ENCODE results near the gene PLEKHA7.

DNA sequence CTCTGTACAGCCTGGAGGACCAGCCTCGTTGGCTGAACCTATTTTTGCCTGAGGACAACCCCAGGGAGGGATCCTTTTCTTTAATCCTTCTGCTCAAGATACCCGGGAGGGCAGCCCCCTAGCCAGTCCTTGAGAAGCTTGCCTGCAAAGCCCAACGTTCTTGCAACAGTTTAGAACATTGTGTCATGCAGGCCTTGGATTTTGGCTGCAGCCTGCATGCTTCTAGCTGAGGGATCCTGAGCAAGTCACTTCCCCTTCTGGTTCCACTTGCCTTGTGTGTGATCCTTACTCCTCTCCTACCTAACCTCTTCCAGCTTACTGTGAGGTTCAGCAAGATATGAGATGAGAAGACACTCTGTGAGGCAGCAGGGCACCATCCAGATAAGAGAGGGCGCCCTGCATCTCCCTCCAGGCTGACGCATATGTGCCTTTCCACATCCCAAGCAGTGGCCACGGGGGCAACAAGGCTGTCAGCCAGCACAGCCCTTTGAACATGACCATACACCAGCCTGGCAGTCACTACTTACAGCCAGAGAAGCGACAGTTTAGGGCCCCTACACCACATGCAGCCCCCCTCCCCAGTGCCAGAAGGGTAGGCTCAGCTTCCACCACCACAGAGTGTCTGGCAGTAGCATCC is 199.7 kb downstream of the PLEKHA7 start:
- TF ChIP-seq, protein P1, sequence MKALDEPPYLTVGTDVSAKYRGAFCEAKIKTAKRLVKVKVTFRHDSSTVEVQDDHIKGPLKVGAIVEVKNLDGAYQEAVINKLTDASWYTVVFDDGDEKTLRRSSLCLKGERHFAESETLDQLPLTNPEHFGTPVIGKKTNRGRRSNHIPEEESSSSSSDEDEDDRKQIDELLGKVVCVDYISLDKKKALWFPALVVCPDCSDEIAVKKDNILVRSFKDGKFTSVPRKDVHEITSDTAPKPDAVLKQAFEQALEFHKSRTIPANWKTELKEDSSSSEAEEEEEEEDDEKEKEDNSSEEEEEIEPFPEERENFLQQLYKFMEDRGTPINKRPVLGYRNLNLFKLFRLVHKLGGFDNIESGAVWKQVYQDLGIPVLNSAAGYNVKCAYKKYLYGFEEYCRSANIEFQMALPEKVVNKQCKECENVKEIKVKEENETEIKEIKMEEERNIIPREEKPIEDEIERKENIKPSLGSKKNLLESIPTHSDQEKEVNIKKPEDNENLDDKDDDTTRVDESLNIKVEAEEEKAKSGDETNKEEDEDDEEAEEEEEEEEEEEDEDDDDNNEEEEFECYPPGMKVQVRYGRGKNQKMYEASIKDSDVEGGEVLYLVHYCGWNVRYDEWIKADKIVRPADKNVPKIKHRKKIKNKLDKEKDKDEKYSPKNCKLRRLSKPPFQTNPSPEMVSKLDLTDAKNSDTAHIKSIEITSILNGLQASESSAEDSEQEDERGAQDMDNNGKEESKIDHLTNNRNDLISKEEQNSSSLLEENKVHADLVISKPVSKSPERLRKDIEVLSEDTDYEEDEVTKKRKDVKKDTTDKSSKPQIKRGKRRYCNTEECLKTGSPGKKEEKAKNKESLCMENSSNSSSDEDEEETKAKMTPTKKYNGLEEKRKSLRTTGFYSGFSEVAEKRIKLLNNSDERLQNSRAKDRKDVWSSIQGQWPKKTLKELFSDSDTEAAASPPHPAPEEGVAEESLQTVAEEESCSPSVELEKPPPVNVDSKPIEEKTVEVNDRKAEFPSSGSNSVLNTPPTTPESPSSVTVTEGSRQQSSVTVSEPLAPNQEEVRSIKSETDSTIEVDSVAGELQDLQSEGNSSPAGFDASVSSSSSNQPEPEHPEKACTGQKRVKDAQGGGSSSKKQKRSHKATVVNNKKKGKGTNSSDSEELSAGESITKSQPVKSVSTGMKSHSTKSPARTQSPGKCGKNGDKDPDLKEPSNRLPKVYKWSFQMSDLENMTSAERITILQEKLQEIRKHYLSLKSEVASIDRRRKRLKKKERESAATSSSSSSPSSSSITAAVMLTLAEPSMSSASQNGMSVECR (CRISPR knock-in tag; IDR thresholded peaks at IDR 0.05; ENCODE audit: borderline replicate concordance): no peak
- TF ChIP-seq, protein P2, sequence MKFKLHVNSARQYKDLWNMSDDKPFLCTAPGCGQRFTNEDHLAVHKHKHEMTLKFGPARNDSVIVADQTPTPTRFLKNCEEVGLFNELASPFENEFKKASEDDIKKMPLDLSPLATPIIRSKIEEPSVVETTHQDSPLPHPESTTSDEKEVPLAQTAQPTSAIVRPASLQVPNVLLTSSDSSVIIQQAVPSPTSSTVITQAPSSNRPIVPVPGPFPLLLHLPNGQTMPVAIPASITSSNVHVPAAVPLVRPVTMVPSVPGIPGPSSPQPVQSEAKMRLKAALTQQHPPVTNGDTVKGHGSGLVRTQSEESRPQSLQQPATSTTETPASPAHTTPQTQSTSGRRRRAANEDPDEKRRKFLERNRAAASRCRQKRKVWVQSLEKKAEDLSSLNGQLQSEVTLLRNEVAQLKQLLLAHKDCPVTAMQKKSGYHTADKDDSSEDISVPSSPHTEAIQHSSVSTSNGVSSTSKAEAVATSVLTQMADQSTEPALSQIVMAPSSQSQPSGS (CRISPR knock-in tag; IDR thresholded peaks at IDR 0.05; ENCODE audit: borderline replicate concordance, low read depth): no peak
- no peak for TF ChIP-seq NR3C1 (CRISPR knock-in tag; conservative IDR thresholded peaks at IDR 0.05; ENCODE audit: low read depth)
- TF ChIP-seq, protein P3, sequence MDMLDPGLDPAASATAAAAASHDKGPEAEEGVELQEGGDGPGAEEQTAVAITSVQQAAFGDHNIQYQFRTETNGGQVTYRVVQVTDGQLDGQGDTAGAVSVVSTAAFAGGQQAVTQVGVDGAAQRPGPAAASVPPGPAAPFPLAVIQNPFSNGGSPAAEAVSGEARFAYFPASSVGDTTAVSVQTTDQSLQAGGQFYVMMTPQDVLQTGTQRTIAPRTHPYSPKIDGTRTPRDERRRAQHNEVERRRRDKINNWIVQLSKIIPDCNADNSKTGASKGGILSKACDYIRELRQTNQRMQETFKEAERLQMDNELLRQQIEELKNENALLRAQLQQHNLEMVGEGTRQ (CRISPR knock-in tag; IDR thresholded peaks at IDR 0.05): no peak

Measured in WTC11 (cell line).